A549 (cell line): ENCODE results near the gene PRPF40A. TPM values are rescaled to one million over a fixed set of nuclear protein-coding genes. Genes with fewer than 3 reads are reported as not detected.

ENCODE experiments used
- ATAC-seq, 2 experiments: fragments of 200-7000 bp in 1 of 2; fragments of >200 bp in 1 of 2; cut with Nextera tagmentation in 1 of 2; cut with Tn5 transposase in 1 of 2; 3 replicates each; pipeline versions ENCODE4 v1.8.0 to v1.9.1; 2018 to 2020; ENCODE audit warnings: mild to moderate bottlenecking in 1 of 2, moderate library complexity in 1 of 2
- CTCF ChIA-PET: fragments of 300-600 bp; sonication (Branson Sonifier 250); formaldehyde crosslinking; extraction: SDS; loops from one replicate; lab custom pipeline; 2021; ENCODE audit warnings: antibody characterized with exemption, inconsistent platforms; lab: Yijun Ruan, JAX
- POLR2A ChIA-PET: fragments of 350-600 bp; formaldehyde crosslinking; extraction: SDS; loops from one replicate; lab custom pipeline; 2021; ENCODE audit warnings: antibody characterized with exemption, inconsistent platforms; lab: Yijun Ruan, JAX
- DNase-seq, 2 experiments: peaks; one replicate each; pipeline versions ENCODE4 v3.0.0 to v3.0.0-alpha.2; 2011 to 2016; ENCODE audit warnings: low read depth in 1 of 2, low spot score in 1 of 2
- FAIRE-seq: peaks from 2 replicates; lab custom pipeline; 2011; peaks lifted over from hg19 to GRCh38; lab: Jason Lieb, UNC
- H3K27ac ChIP-seq, 2 experiments: fragments of >200 bp; sonication (Bioruptor Twin); formaldehyde crosslinking; 3 replicates each; pipeline ENCODE4 v1.5.1; 2016 to 2017
- H3K4me1 ChIP-seq: fragments of >200 bp; sonication (Bioruptor Twin); formaldehyde crosslinking; 3 replicates; pipeline ENCODE4 v1.6.1; 2016
- H3K4me2 ChIP-seq: fragments of >200 bp; sonication (Bioruptor Twin); formaldehyde crosslinking; 3 replicates; pipeline ENCODE4 v1.6.1; 2016
- H3K4me3 ChIP-seq: fragments of >200 bp; sonication (Bioruptor Twin); formaldehyde crosslinking; 3 replicates; pipeline ENCODE4 v1.5.1; 2016
- H3K9me3 ChIP-seq: fragments of >200 bp; sonication (Bioruptor Twin); formaldehyde crosslinking; 3 replicates; pipeline ENCODE4 v1.6.1; 2016
- CBX2 ChIP-seq: fragments of 200-600 bp; sonication (generic); IDR thresholded peaks from 2 replicates; pipeline ENCODE4 v1.6.1; 2016; ENCODE audit warnings: low read depth, mild to moderate bottlenecking, borderline replicate concordance
- CBX8 ChIP-seq: fragments of 200-600 bp; sonication (generic); IDR thresholded peaks from 2 replicates; pipeline ENCODE4 v1.6.1; 2016
- CHD2 ChIP-seq: fragments of 150-350 bp; IDR thresholded peaks from 2 replicates; pipeline ENCODE4 v1.6.1; 2014; ENCODE audit warnings: low read length; ENCODE audit not compliant: partially characterized antibody
- CHD4 ChIP-seq: fragments of 200-600 bp; sonication (generic); IDR thresholded peaks from 2 replicates; pipeline ENCODE4 v1.6.1; 2016; ENCODE audit warnings: antibody characterized with exemption, mild to moderate bottlenecking, borderline replicate concordance
- ELK1 ChIP-seq: fragments of 150-350 bp; IDR thresholded peaks from 2 replicates; pipeline ENCODE4 v1.6.1; 2014; ENCODE audit warnings: low read depth, mild to moderate bottlenecking, low read length
- EP300 ChIP-seq, 2 experiments: fragments of >200 bp; sonication (Bioruptor Twin); formaldehyde crosslinking; IDR thresholded peaks; 2 replicates in 1 of 2; 3 replicates in 1 of 2; pipeline ENCODE4 v1.6.1; 2016 to 2017
- GATA3 ChIP-seq: IDR thresholded peaks from 2 replicates; pipeline ENCODE4 v1.6.1; 2012; ENCODE audit warnings: borderline replicate concordance
- HDAC2 ChIP-seq: fragments of 200-600 bp; sonication (generic); IDR thresholded peaks from 2 replicates; pipeline ENCODE4 v1.6.1; 2016
- HES2 ChIP-seq: fragments of >200 bp; sonication (Bioruptor Twin); formaldehyde crosslinking; IDR thresholded peaks from 2 replicates; pipeline ENCODE4 v1.6.1; 2016
- HMGXB4 ChIP-seq: fragments of 250-450 bp; sonication (Bioruptor Pico); IDR thresholded peaks from 2 replicates; pipeline ENCODE4 v1.5.0; 2021; ENCODE audit warnings: mild to moderate bottlenecking, moderate library complexity, borderline replicate concordance
- HOXB13 ChIP-seq: fragments of 250-450 bp; sonication (Bioruptor Pico); IDR thresholded peaks from 2 replicates; pipeline ENCODE4 v1.5.0; 2020; ENCODE audit warnings: low read depth, mild to moderate bottlenecking, moderate library complexity
- HOXB5 ChIP-seq: fragments of 250-450 bp; sonication (Bioruptor Pico); IDR thresholded peaks from 2 replicates; pipeline ENCODE4 v1.5.0; 2020; ENCODE audit warnings: mild to moderate bottlenecking, moderate library complexity
- JUNB ChIP-seq: fragments of >200 bp; sonication (Bioruptor Twin); formaldehyde crosslinking; IDR thresholded peaks from 2 replicates; pipeline ENCODE4 v1.6.1; 2016
- MYC ChIP-seq: IDR thresholded peaks from 2 replicates; pipeline ENCODE4 v1.6.1; 2012; ENCODE audit warnings: mild to moderate bottlenecking, inconsistent platforms, low read length, improper control_type of control experiment, borderline replicate concordance
- NFE2L2 ChIP-seq: fragments of 150-350 bp; conservative IDR thresholded peaks from 2 replicates; pipeline ENCODE4 v1.6.1; 2014; ENCODE audit warnings: low read length
- RCOR1 ChIP-seq: fragments of 150-350 bp; IDR thresholded peaks from 2 replicates; pipeline ENCODE4 v1.6.1; 2014; ENCODE audit warnings: antibody characterized with exemption, low read length, low read depth
- REST ChIP-seq: fragments of 200-600 bp; sonication (generic); IDR thresholded peaks from 2 replicates; pipeline ENCODE4 v1.6.1; 2016; ENCODE audit warnings: antibody characterized with exemption, mild to moderate bottlenecking, moderate library complexity
- SMC3 ChIP-seq: fragments of >200 bp; sonication (Bioruptor Twin); formaldehyde crosslinking; IDR thresholded peaks from 3 replicates; pipeline ENCODE4 v1.6.1; 2018; ENCODE audit warnings: inconsistent platforms
- SREBF2 ChIP-seq: fragments of 450-650 bp; IDR thresholded peaks from 2 replicates; pipeline ENCODE4 v1.6.1; 2014; ENCODE audit warnings: mild to moderate bottlenecking, moderate library complexity
- TFCP2L1 ChIP-seq: fragments of 250-450 bp; sonication (Bioruptor Pico); IDR thresholded peaks from 2 replicates; pipeline ENCODE4 v1.5.0; 2021; ENCODE audit warnings: mild to moderate bottlenecking
- USF2 ChIP-seq: fragments of 450-650 bp; IDR thresholded peaks from 2 replicates; pipeline ENCODE4 v1.6.1; 2014; ENCODE audit warnings: antibody characterized with exemption
- ZC3H11A ChIP-seq: fragments of 450-650 bp; IDR thresholded peaks from 2 replicates; pipeline ENCODE4 v1.6.1; 2014; ENCODE audit warnings: antibody characterized with exemption, mild to moderate bottlenecking
- ZSCAN20 ChIP-seq: fragments of 250-450 bp; sonication (Bioruptor Pico); IDR thresholded peaks from 2 replicates; pipeline ENCODE4 v1.8.0; 2022; ENCODE audit warnings: mild to moderate bottlenecking, moderate library complexity
- WGBS: methylation state at CpG from one replicate; pipeline ENCODE4 v1.1.6; 2017; ENCODE audit errors: missing lambda C conversion rate; 5-methylcytosine and 5-hydroxymethylcytosine counted together
- polyA plus RNA-seq, 4 experiments: library from polyadenylated mRNA; depleted of rRNA in 3 of 4; stranded (reverse); fragments of >200 nt; fragmentation: RNase III in 1 of 4; extraction: RNeasy Plus Mini Kit Qiagen cat#74134 plus additional on column Dnase treatment in 1 of 4; gene quantifications; 2 replicates in 3 of 4; 3 replicates in 1 of 4; pipeline ENCODE4 v1.2.3, GENCODE V29; 2011 to 2017

PRPF40A gene
- polyA plus RNA-seq, 2 of the 4 experiments (the other 2 are of a cell fraction), result 75.1 to 186 TPM

GRCh38 chr2:152674334-152674733 is 42.9 kb downstream of the PRPF40A start:
- ATAC-seq, result no peak
- WGBS, result 93% methylated on average over 4 of the region's 4 CpGs
- Histone ChIP-seq H3K27ac (no peak overlapping the region), H3K4me1 (no peaks in the 10 kb centered on the region), H3K4me3 (no peak overlapping the region), H3K9me3 (no peaks in the 10 kb centered on the region), H3K4me2 (no peak overlapping the region)
- POLR2A ChIA-PET, result no interaction called here
- CTCF ChIA-PET, result no interaction called here
- TF ChIP-seq USF2 (no peak), CHD2 (no peak), REST (no peak), EP300 (IDR thresholded peaks at IDR 0.05) (no peak), HOXB5 (CRISPR knock-in tag) (no peak), TFCP2L1 (CRISPR knock-in tag) (no peak), HOXB13 (no peak), HDAC2 (no peak), SREBF2 (no peak), ELK1 (no peak), CHD4 (no peak), NFE2L2 (no peak), HMGXB4 (CRISPR knock-in tag) (no peak), JUNB (no peak)
- no peak for DNase-seq
- FAIRE-seq, result no peak

- ChIA-PET POLR2A (no interaction called here), CTCF (interaction anchor here (1.2 kb wide), 1 partner anchor 29 kb away, joined by 5 read pairs; no protein-coding TSS in a partner anchor)
- FAIRE-seq, result no peak
Observed at GRCh38 chr2:152664725-152665124, 52.5 kb downstream of the PRPF40A start.

GRCh38 chr2:152661076-152661475 is 56.2 kb downstream of the PRPF40A start:
- POLR2A ChIA-PET, result interaction anchor here (0.7 kb wide), 1 partner anchor 20 kb away, joined by 5 read pairs; no protein-coding TSS in a partner anchor
- H3K9me3 ChIP-seq, result no peaks in the 10 kb centered on the region
- no peak for TF ChIP-seq SMC3
- no peak for TF ChIP-seq ELK1
- no peak for TF ChIP-seq TFCP2L1 (CRISPR knock-in tag)
- TF ChIP-seq ZSCAN20, result no peak
- TF ChIP-seq GATA3, result no peak
- no peak for TF ChIP-seq SREBF2
- no peak for TF ChIP-seq HES2
- TF ChIP-seq, all 56 proteins: peak for 0
- no peak for DNase-seq
- CTCF ChIA-PET, result interaction anchor here (1.4 kb wide), 1 partner anchor 25 kb away, joined by 3 read pairs; no protein-coding TSS in a partner anchor
- WGBS, result 89% methylated on average over 4 of the region's 4 CpGs
- no peaks in the 10 kb centered on the region for H3K4me1 ChIP-seq
- H3K4me2 ChIP-seq, result no peak overlapping the region
- no peak for FAIRE-seq
- no peak overlapping the region for H3K27ac ChIP-seq
- no peak for ATAC-seq
- H3K4me3 ChIP-seq, result no peak overlapping the region

More at GRCh38 chr2:152664725-152665124, 52.5 kb downstream of the PRPF40A start:
- Histone ChIP-seq H3K4me2 (no peak overlapping the region), H3K4me3 (no peak overlapping the region), H3K4me1 (no peaks in the 10 kb centered on the region), H3K27ac (no peak overlapping the region), H3K9me3 (no peaks in the 10 kb centered on the region)
- no peak for ATAC-seq
- no peak for TF ChIP-seq CBX2
- TF ChIP-seq RCOR1, result no peak
- TF ChIP-seq CBX8, result no peak
- no peak for TF ChIP-seq MYC
- no peak for TF ChIP-seq ZC3H11A
- WGBS, result 94% methylated on average over 7 of the region's 7 CpGs
- DNase-seq, result no peak
